T-helper 2 cell treated with Interferon-gamma antibody and Interleukin-4, amounts not matched to agents 100 ng/mL and 5 ng/mL, for 36 hours (primary cell): ENCODE results near the gene GRXCR1. TPM values are rescaled to one million over a fixed set of nuclear protein-coding genes. Genes with fewer than 3 reads are reported as not detected.

Source experiments
- intact Hi-C: fragments of 100-400 bp; cut with micrococcal nuclease; formaldehyde crosslinking; loops from one replicate; pipeline ENCODE4 v1.15.1; 2023
- total RNA-seq: library from RNA; stranded (reverse); gene quantifications from 2 replicates; pipeline ENCODE4 v1.2.3, GENCODE V29; 2022

GRXCR1 gene
- not detected in 2 replicates for total RNA-seq

GRCh38 chr4:42892413-42892812, at the start of gene GRXCR1:
GRXCR1 (plus strand) TSS chr4:42892713; CDS start chr4:42893267, 554 bp downstream.
- intact Hi-C loops = no loop called here

- intact Hi-C loops = loop anchor here (10.0 kb wide), 1 partner anchor 241 kb away; no protein-coding TSS in a partner anchor
Measured at GRCh38 chr4:42843694-42844093, 48.8 kb upstream of the GRXCR1 start.

DNA sequence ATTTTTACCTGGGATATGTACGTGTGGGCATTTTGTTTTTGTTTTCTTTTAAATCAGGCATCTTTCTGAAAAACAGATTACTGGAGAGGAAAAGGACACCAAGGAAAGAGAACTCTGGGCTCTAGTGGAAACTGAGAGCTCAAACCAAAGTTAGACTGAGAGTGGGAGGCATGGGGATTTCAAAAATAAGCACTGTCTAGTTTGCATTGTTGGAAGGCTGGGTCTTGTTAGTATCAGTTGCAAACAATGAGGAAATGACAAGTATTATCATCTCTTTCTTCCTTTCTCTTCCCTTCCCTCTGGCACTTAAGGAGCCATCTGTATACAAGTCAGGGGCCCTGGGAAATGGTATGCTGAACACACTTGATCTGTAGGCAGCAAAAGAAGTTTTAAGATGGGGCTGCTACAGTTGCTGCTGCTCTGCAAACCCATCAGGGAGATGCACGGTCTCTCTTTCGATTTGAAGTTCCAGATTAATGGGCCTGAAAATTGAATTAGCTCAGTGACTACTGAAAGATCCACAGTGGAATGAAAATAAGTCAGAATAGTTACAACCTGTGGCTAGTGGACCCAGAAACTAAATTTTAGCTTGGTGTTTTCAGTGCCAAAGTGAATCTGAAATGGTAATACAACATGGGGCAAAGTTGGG, 48.0 kb upstream of the GRXCR1 start:
- intact Hi-C loops = loop anchor here (10.0 kb wide), 1 partner anchor 240 kb away; no protein-coding TSS in a partner anchor

- intact Hi-C loops = loop anchor here (10.0 kb wide), 1 partner anchor 239 kb away; no protein-coding TSS in a partner anchor
Measured at GRCh38 chr4:42845586-42845985, 46.9 kb upstream of the GRXCR1 start.

DNA sequence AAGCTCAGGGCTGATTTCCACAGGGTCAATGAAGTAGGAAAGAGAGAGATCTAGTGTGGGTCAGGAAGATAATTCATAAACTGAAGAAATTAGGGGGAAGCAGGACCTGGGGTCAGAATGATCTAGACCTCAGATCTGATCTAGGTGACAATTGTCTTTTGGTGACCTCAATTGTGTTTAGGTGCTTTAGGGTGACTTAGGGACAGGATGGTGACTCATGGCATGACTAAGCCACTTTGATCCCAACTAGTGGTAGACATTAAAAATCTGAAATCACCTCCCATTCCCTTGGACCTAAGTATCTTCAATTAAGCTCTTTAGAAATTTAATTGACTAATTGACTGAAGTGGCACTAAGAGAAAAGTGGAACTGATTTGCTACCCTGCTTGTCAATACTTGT, 36.7 kb upstream of the GRXCR1 start:
- intact Hi-C loops = no loop called here

DNA sequence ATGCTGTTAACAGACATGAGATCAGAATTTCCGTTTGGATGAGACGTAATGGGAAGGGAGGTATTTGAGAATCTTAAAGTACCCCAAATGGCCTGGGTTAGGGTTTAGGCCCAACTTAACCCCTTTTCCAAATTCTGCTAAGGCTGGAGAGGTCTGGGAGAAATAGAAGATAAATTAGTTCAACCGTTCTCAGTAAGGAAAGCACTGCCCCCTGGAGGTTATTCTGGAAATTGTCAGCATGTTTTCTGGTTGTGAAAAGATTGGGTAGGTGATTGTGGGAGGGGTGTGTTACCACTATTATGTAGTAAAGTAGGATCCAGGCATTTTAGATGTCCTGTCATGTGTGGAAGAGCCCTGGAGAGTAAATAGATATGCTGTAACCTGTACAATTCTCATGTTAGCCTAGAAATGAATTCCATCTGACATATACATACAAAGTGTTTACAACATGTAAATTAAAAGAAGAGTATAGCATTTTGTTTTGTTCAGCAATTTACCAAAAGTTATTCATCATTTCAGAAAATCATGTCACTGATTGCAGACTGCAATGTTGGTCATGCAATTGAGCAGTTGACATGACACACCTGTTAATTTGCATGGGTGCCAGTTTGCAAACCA, 26.8 kb upstream of the GRXCR1 start:
- intact Hi-C loops = loop anchor here (1.0 to 5.0 kb wide), 2 partner anchors 297 to 583 kb away; no protein-coding TSS in a partner anchor

DNA sequence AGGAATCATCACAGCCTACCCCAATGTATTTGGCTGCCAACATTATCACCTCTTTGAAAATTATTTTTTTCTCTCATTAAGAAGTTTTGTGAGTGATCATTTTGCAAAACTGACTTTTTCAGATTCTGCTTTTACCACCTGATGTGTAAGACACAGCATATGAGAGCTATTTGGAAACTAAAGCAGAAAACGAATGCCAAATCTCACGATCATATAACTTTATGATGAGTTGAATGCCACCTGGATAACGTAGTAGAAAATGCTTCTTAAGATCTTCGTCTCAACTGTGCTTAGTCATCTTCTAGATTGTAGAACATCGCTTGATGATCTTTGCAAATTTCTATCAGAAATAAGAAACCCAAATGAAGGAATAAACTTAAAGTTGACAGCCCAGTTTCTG, 21.3 kb upstream of the GRXCR1 start:
- intact Hi-C loops = no loop called here

DNA sequence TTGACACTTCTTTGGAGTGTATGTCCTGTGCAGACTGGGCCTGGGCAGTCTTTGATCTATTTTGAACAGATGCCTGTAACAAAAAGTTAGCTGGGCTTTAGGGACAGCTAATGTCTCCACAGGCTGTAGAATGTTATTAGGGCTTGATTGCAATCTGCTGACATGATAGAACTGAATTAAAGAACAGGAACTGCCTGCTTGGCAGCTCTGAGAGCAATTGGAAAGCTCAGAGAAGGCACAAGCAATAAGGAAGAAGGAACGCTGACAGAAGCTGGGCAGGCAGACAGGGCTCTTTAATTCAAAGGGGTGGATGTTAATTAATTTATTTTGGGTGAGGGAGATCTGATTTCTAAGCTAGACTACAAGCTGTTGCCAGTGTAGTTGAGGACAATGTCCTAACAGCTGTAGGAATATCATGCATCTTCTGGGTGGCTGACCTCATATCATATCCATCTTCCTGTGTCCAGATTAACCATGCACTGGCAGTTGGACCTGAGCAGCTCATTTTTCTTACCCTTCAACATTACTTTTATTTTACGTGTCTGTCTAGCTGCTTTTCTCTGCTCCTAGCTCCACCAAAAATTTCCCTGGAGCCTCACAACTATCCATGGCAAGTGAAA, 20.7 kb upstream of the GRXCR1 start:
- intact Hi-C loops = no loop called here

- intact Hi-C loops = no loop called here
Measured at GRCh38 chr4:42878863-42879262, 13.7 kb upstream of the GRXCR1 start.

- intact Hi-C loops = no loop called here
Measured at GRCh38 chr4:42881253-42881652, 11.3 kb upstream of the GRXCR1 start.

- intact Hi-C loops = no loop called here
Measured at GRCh38 chr4:42891644-42892043, 869 bp upstream of the GRXCR1 start.

DNA sequence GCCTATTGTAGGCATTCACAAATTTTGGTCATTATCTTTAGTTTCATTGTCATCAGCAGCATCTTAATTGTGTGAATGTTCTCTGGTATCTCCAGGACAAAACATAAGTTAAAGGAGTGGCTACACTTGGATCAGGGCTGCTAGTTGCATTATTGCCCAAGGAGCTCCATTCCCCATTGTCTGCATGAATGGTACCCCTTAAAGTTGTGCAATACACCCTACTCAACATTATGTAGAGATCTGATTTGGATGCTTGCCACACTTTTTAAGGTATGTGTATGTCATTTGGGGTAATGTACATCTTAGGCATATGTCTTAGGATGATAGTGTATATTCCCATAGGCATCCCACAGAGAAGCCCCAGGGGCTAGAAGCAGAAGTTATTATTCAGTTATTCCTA, 2.9 kb downstream of the GRXCR1 start:
- intact Hi-C loops = no loop called here

- intact Hi-C loops = no loop called here
Measured at GRCh38 chr4:42904986-42905385, 12.5 kb downstream of the GRXCR1 start.

DNA sequence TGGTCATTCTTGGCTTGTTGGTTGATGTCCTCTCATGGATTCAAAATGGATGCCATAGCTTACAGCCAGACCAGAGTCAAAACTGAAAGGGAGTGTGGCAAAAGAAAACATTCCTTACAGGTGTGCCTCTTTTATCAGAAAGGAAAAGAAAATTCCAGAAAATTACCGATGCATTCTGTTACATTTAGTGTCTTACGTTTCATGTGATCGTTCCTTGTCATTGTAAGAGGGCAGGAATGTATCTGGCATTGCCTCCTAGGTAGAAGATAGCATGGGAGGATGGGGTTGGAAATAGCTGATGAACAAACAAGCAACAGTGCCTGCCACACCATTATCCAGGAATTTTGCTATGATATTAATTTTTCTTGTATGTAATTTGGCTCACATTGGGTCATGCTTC, 13.1 kb downstream of the GRXCR1 start:
- intact Hi-C loops = no loop called here

GRCh38 chr4:42906341-42906740, 13.8 kb downstream of the GRXCR1 start:
- intact Hi-C loops = no loop called here

DNA sequence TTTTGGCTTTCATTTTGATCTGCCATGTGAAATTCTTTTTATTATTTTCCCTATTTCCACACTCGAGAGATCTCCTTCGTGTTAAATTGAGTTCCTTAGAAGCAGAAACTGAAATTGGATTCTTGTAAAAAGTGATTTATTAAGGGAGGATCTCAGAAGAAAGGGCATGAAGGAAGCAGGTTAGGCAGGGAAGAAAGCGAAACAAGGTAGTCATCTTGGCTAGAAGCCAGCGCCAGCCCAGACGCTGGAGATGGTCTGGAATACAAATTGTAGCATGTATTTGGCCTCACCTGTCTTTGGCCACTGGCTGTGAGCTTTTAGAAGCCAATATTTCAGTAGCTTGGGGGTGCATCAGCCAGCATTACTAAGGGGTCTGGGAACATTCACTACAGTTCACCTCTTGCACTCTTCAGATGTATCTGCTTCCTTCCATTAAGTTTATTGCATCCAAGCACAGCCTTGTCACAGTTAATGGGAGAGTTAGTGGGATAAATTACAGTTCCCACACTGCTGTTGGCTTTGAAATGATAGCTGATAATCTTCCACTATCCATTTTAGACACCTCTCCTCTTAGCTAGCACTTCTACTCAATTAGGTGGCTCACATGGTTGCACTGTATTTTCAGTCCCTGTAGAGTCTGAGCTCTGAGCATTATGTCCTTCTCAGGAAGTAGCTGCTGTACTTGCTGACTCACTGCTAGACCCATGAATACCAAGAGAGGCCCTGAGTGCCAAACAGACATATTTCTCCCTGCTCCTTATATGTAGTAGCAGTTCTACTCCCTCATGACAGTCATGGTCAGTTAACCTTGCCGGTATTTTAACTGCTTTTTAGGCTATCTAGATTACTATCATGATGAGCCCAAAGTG, 14.6 kb downstream of the GRXCR1 start:
- intact Hi-C loops = no loop called here

- intact Hi-C loops = no loop called here
Measured at GRCh38 chr4:42910459-42910858, 17.9 kb downstream of the GRXCR1 start.

- intact Hi-C loops = no loop called here
Measured at GRCh38 chr4:42914937-42915336, 22.4 kb downstream of the GRXCR1 start.

- intact Hi-C loops = no loop called here
Measured at GRCh38 chr4:42915484-42915883, 23.0 kb downstream of the GRXCR1 start.

- intact Hi-C loops = no loop called here
Measured at GRCh38 chr4:42917296-42917695, 24.8 kb downstream of the GRXCR1 start.

GRCh38 chr4:42923431-42923830, 30.9 kb downstream of the GRXCR1 start:
- intact Hi-C loops = no loop called here

GRCh38 chr4:42925921-42926320, 33.4 kb downstream of the GRXCR1 start:
- intact Hi-C loops = no loop called here
